ENCODE data around the gene RFX6. TPM values are rescaled to one million over a fixed set of nuclear protein-coding genes. Genes with fewer than 3 reads are reported as not detected.

RFX6 gene
- total and polyA plus RNA-seq, 2 experiments from 2014 or later = 3.7 to 6.8 TPM

DNA sequence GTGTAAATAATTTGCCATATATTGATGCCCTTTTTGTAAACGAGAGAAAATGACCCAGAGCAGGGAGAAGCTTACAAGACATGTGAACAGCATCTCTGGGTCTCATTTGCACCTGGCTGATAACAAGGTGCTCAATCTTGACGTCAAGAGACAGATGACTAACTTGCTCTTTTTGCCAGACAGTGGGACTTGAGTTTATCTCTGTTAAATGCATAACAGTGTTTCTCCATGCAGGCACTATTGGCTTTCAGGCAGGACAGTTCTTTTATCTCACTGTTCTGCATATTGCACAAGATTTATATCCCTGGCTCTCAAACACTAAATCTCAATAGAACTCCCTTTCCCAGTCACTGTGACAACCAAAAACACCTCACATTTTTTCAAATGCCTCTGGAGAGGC lies 56.4 kb downstream of the RFX6 start:
- peak overlapping the region; percentile 17 for H3K4me2 ChIP-seq
- H3K27ac ChIP-seq = peak overlapping the region; percentile 34
- H3K36me3 ChIP-seq (replicated peaks; ENCODE audit: insufficient read depth, low read depth) = no peaks in the 10 kb centered on the region
- TF ChIP-seq, protein P1, sequence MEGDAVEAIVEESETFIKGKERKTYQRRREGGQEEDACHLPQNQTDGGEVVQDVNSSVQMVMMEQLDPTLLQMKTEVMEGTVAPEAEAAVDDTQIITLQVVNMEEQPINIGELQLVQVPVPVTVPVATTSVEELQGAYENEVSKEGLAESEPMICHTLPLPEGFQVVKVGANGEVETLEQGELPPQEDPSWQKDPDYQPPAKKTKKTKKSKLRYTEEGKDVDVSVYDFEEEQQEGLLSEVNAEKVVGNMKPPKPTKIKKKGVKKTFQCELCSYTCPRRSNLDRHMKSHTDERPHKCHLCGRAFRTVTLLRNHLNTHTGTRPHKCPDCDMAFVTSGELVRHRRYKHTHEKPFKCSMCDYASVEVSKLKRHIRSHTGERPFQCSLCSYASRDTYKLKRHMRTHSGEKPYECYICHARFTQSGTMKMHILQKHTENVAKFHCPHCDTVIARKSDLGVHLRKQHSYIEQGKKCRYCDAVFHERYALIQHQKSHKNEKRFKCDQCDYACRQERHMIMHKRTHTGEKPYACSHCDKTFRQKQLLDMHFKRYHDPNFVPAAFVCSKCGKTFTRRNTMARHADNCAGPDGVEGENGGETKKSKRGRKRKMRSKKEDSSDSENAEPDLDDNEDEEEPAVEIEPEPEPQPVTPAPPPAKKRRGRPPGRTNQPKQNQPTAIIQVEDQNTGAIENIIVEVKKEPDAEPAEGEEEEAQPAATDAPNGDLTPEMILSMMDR (IDR thresholded peaks at IDR 0.05; ENCODE audit: poor library complexity) = no peak
- TF ChIP-seq EZH2phosphoT487 (IDR thresholded peaks at IDR 0.05; ENCODE audit: low read depth, severe bottlenecking, unreplicated experiment) (no peak), EZH2 (IDR thresholded peaks at IDR 0.05; ENCODE audit: borderline replicate concordance) (no peak)
- peaks cover 28% of the 10 kb centered on the region for H3K4me1 ChIP-seq (ENCODE audit: insufficient read depth)
- no peaks in the 10 kb centered on the region for H3K27me3 ChIP-seq
- H3K9me2 ChIP-seq (replicated peaks; ENCODE audit: insufficient read depth) = no peaks in the 10 kb centered on the region
- no peaks in the 10 kb centered on the region for H3K79me2 ChIP-seq
- no peaks in the 10 kb centered on the region for H4K20me1 ChIP-seq (ENCODE audit: insufficient read depth, poor library complexity, severe bottlenecking)
- H3K4me3 ChIP-seq = no peak overlapping the region
- H2AFZ ChIP-seq = no peak overlapping the region
- 7% methylated on average over 2 of the region's 2 CpGs for WGBS (ENCODE audit: low lambda C conversion rate, missing lambda C conversion rate)
- H3K9me3 ChIP-seq (ENCODE audit: low read depth) = no peaks in the 10 kb centered on the region
- peak; percentile 38 for DNase-seq (ENCODE audit: low spot score)

DNA sequence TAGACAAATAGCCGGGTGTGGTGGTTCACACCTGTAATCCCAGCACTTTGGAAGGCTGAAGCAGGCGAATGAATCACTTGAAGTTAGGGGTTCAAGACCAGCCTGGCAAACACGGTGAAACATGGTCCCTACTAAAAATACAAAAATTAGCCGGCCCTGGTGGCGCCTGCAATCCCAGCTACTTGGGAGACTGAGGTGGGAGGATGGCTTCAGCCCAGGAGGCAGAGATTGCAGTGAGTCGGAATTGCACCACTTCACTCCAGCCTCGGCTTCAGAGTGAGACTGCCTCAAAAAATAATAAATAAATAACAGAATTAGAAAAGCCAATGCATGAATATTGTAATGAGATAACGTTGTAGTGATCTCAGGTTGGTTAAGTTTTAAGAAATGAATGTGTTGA lies 61.3 kb downstream of the RFX6 start:
- no peaks in the 10 kb centered on the region for H3K79me2 ChIP-seq
- no peaks in the 10 kb centered on the region for H4K20me1 ChIP-seq (ENCODE audit: insufficient read depth, poor library complexity, severe bottlenecking)
- H3K4me2 ChIP-seq = no peak overlapping the region
- H3K9me2 ChIP-seq (replicated peaks; ENCODE audit: insufficient read depth) = no peaks in the 10 kb centered on the region
- no peaks in the 10 kb centered on the region for H3K36me3 ChIP-seq (replicated peaks; ENCODE audit: insufficient read depth, low read depth)
- TF ChIP-seq, protein P1 (IDR thresholded peaks at IDR 0.05; ENCODE audit: poor library complexity) = no peak
- TF ChIP-seq EZH2phosphoT487 (IDR thresholded peaks at IDR 0.05; ENCODE audit: low read depth, severe bottlenecking, unreplicated experiment) = no peak
- TF ChIP-seq EZH2 (IDR thresholded peaks at IDR 0.05; ENCODE audit: borderline replicate concordance) = no peak
- H3K27ac ChIP-seq = no peak overlapping the region
- no peaks in the 10 kb centered on the region for H3K9me3 ChIP-seq (ENCODE audit: low read depth)
- no peak overlapping the region for H3K4me3 ChIP-seq
- no peak overlapping the region for H2AFZ ChIP-seq
- WGBS (ENCODE audit: low lambda C conversion rate, missing lambda C conversion rate) = 89% methylated on average over 8 of the region's 8 CpGs
- no peaks in the 10 kb centered on the region for H3K27me3 ChIP-seq
- DNase-seq (ENCODE audit: low spot score) = no peak
- H3K4me1 ChIP-seq (ENCODE audit: insufficient read depth) = peaks cover 8% of the 10 kb centered on the region

DNA sequence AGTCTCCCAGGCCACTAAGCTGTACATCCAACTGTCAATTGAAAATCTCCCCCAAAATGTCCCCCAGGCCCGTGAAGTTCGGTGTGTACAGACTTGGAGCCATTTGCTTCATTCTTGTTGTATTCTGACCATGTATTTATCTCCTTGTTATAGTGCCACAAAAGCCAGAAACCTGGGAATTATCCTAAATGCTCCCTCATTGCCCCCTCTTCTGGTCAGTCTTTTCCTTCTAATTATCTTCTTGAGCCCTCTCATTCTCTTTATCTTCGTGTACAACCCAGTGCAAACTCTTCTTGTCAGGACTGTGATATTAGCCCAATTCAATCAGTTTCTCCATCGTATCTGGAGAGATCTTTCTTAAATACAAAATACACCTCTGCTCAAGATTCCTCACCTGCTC lies 64.7 kb downstream of the RFX6 start:
- Histone ChIP-seq H3K36me3 (replicated peaks; ENCODE audit: insufficient read depth, low read depth) (no peaks in the 10 kb centered on the region), H3K27me3 (no peaks in the 10 kb centered on the region), H3K4me1 (ENCODE audit: insufficient read depth) (peaks cover 8% of the 10 kb centered on the region), H3K4me2 (no peak overlapping the region), H3K27ac (no peak overlapping the region), H3K4me3 (no peak overlapping the region), H3K9me3 (ENCODE audit: low read depth) (no peaks in the 10 kb centered on the region), H2AFZ (peak overlapping the region; percentile 13), H3K9me2 (replicated peaks; ENCODE audit: insufficient read depth) (no peaks in the 10 kb centered on the region), H4K20me1 (ENCODE audit: insufficient read depth, poor library complexity, severe bottlenecking) (no peaks in the 10 kb centered on the region), H3K79me2 (no peaks in the 10 kb centered on the region)
- 43% methylated on average over 4 of the region's 4 CpGs for WGBS (ENCODE audit: low lambda C conversion rate, missing lambda C conversion rate)
- no peak for DNase-seq (ENCODE audit: low spot score)
- TF ChIP-seq, protein P1 (IDR thresholded peaks at IDR 0.05; ENCODE audit: poor library complexity) = peak; percentile 20
- no peak for TF ChIP-seq EZH2 (IDR thresholded peaks at IDR 0.05; ENCODE audit: borderline replicate concordance)

DNA sequence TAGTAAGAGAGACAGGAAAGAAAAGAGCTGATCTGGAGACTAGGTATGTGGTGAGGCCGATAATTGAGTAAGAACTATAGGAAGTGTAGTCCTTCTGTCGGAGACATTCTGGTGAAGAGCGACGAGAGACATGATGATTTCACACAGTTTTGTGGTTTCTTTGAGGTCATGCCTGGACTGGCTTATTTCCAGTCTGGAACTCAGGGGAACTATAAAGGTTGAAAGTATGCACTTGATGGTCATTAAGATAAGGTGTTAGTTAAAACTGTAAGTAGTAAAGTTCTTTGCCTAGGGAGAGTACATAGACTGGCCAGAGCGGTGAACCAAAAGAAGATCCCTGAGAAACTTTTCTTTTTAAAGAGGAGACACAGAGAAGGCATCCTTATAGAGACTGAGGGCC lies 68.8 kb downstream of the RFX6 start:
- H3K36me3 ChIP-seq (replicated peaks; ENCODE audit: insufficient read depth, low read depth) = no peaks in the 10 kb centered on the region
- no peaks in the 10 kb centered on the region for H3K27me3 ChIP-seq
- peak overlapping the region; percentile 50 for H3K4me2 ChIP-seq
- H3K79me2 ChIP-seq = no peaks in the 10 kb centered on the region
- peak; percentile 16 for DNase-seq (ENCODE audit: low spot score)
- peaks cover 27% of the 10 kb centered on the region for H3K4me1 ChIP-seq (ENCODE audit: insufficient read depth)
- H3K9me2 ChIP-seq (replicated peaks; ENCODE audit: insufficient read depth) = no peaks in the 10 kb centered on the region
- H3K4me3 ChIP-seq = no peak overlapping the region
- H3K9me3 ChIP-seq (ENCODE audit: low read depth) = no peaks in the 10 kb centered on the region
- WGBS (ENCODE audit: low lambda C conversion rate, missing lambda C conversion rate) = 24% methylated on average over 5 of the region's 5 CpGs
- peak overlapping the region; percentile 23 for H3K27ac ChIP-seq
- peak overlapping the region; percentile 16 for H2AFZ ChIP-seq
- no peak for TF ChIP-seq EZH2 (IDR thresholded peaks at IDR 0.05; ENCODE audit: borderline replicate concordance)
- TF ChIP-seq EZH2phosphoT487 (IDR thresholded peaks at IDR 0.05; ENCODE audit: low read depth, severe bottlenecking, unreplicated experiment) = no peak
- TF ChIP-seq, protein P1 (IDR thresholded peaks at IDR 0.05; ENCODE audit: poor library complexity) = no peak
- H4K20me1 ChIP-seq (ENCODE audit: insufficient read depth, poor library complexity, severe bottlenecking) = no peaks in the 10 kb centered on the region

Data from hepatocyte (in vitro differentiated cells).